HCT116 (cell line): ENCODE results near the gene SYT7. TPM values are rescaled to one million over a fixed set of nuclear protein-coding genes. Genes with fewer than 3 reads are reported as not detected.
"Not testable (repeated sequence)": the region's sequence is repeated elsewhere in the genome, so short reads cannot be mapped to it uniquely, and the experiment has no call there.

Experiments
- ATAC-seq: fragments of 200-7000 bp; cut with Tn5 transposase; 2 replicates; pipeline ENCODE4 v1.9.1; 2020; ENCODE audit warnings: mild to moderate bottlenecking, moderate library complexity
- BruUV-seq: library from RNA; stranded (reverse); fragments of 400-500 nt; replicated peaks from 2 replicates; lab custom pipeline; 2021; lab: Mats Ljungman, UMichigan
- CTCF ChIA-PET: fragments of 300-600 bp; sonication (Branson Sonifier 250); formaldehyde crosslinking; loops from one replicate; lab custom pipeline; 2021; ENCODE audit warnings: antibody characterized with exemption; lab: Charles Lee
- POLR2A ChIA-PET: fragments of 300-600, 350-600 bp; sonication (Branson Sonifier 250); formaldehyde crosslinking; loops from one replicate; lab custom pipeline; 2021; ENCODE audit warnings: antibody characterized with exemption; lab: Charles Lee
- RAD21 ChIA-PET, 2 experiments: fragments of 300-600 bp; sonication (Branson Sonifier 250); formaldehyde crosslinking; loops; one replicate each; lab custom pipeline; 2023; ENCODE audit warnings: low total read pairs in 2 of 2; ENCODE audit not compliant: uncharacterized antibody in 2 of 2, unreplicated experiment in 2 of 2, low non-redundant PET in 1 of 2; lab: Charles Lee
- DNase-seq: peaks from one replicate; pipeline ENCODE4 v3.0.0-alpha.2; 2010; ENCODE audit warnings: low read depth, low spot score
- H2AFZ ChIP-seq: fragments of 200-600 bp; shearing (Covaris generic), sonication (generic); 2 replicates; pipeline ENCODE4 v1.6.1; 2017; ENCODE audit warnings: low read depth, mixed run types, mixed read lengths, antibody characterized with exemption, low read length; ENCODE audit not compliant: poor library complexity, severe bottlenecking
- H3K27ac ChIP-seq: 2 replicates; pipeline ENCODE4 v1.5.1; 2012; ENCODE audit warnings: low read depth, low read length
- H3K27me3 ChIP-seq: fragments of 200-600 bp; sonication (generic); 2 replicates; pipeline ENCODE4 v1.6.1; 2016; ENCODE audit warnings: mixed run types, low read length, mixed read lengths; ENCODE audit not compliant: insufficient read depth
- H3K36me3 ChIP-seq, 2 experiments: fragments of 200-500 bp in 1 of 2; fragments of 200-600 bp in 1 of 2; sonication (Bioruptor generic) in 1 of 2; sonication (generic) in 1 of 2; 2 replicates each; pipeline versions ENCODE4 v1.5.1 to v1.6.1; 2014 to 2016; ENCODE audit warnings: low read length in 2 of 2, inconsistent platforms in 1 of 2, mixed read lengths in 1 of 2, mixed run types in 1 of 2; ENCODE audit not compliant: insufficient read depth in 2 of 2, control insufficient read depth in 1 of 2
- H3K4me1 ChIP-seq, 2 experiments: fragments of 200-600 bp in 1 of 2; sonication (generic) in 1 of 2; 2 replicates each; pipeline versions ENCODE4 v1.5.1 to v1.6.1; 2012 to 2017; ENCODE audit warnings: low read length in 2 of 2, inconsistent platforms in 1 of 2, mild to moderate bottlenecking in 1 of 2, mixed read lengths in 1 of 2, mixed run types in 1 of 2, moderate library complexity in 1 of 2; ENCODE audit not compliant: insufficient read depth in 2 of 2, control insufficient read depth in 1 of 2
- H3K4me2 ChIP-seq: fragments of 200-600 bp; sonication (generic); 2 replicates; pipeline ENCODE4 v1.6.1; 2017; ENCODE audit warnings: mixed run types, low read length, mixed read lengths
- H3K4me3 ChIP-seq, 2 experiments: fragments of 200-600 bp in 1 of 2; sonication (generic) in 1 of 2; replicated peaks in 1 of 2; 2 replicates each; pipeline ENCODE4 v1.5.1; 2011 to 2016; ENCODE audit warnings: low read length in 2 of 2, control low read depth in 1 of 2, low read depth in 1 of 2, mild to moderate bottlenecking in 1 of 2, mixed read lengths in 1 of 2, mixed run types in 1 of 2
- H3K79me2 ChIP-seq: fragments of 200-600 bp; sonication (generic); 2 replicates; pipeline ENCODE4 v1.6.1; 2017; ENCODE audit warnings: mild to moderate bottlenecking, mixed run types, low read length, moderate library complexity, mixed read lengths; ENCODE audit not compliant: insufficient read depth
- H3K9ac ChIP-seq: fragments of 200-600 bp; sonication (generic); 2 replicates; pipeline ENCODE4 v1.6.1; 2016; ENCODE audit warnings: low read length, mixed read lengths
- H3K9me2 ChIP-seq: fragments of 200-600 bp; sonication (generic), shearing (Covaris generic); 2 replicates; pipeline ENCODE4 v1.6.1; 2017; ENCODE audit warnings: mixed run types, mild to moderate bottlenecking, moderate library complexity; ENCODE audit not compliant: insufficient read depth
- H3K9me3 ChIP-seq, 2 experiments: fragments of 200-500 bp in 1 of 2; fragments of 200-600 bp in 1 of 2; sonication (Bioruptor generic) in 1 of 2; sonication (generic) in 1 of 2; 2 replicates each; pipeline ENCODE4 v1.6.1; 2014 to 2017; ENCODE audit warnings: low read length in 2 of 2, mixed read lengths in 2 of 2, inconsistent platforms in 1 of 2, low read depth in 1 of 2, mild to moderate bottlenecking in 1 of 2, mixed run types in 1 of 2, moderate library complexity in 1 of 2; ENCODE audit not compliant: control insufficient read depth in 1 of 2, insufficient read depth in 1 of 2
- H4K20me1 ChIP-seq: fragments of 200-600 bp; sonication (generic), shearing (Covaris generic); 2 replicates; pipeline ENCODE4 v1.6.1; 2017; ENCODE audit warnings: mixed run types, mild to moderate bottlenecking, moderate library complexity; ENCODE audit not compliant: insufficient read depth
- CTCF ChIP-seq, 3 experiments: fragments of 200-600 bp in 1 of 3; sonication (generic) in 1 of 3; IDR thresholded peaks in 2 of 3; conservative IDR thresholded peaks in 1 of 3; 2 replicates each; pipeline ENCODE4 v1.5.1; 2012 to 2017; ENCODE audit warnings: low read depth in 2 of 3, low read length in 2 of 3, antibody characterized with exemption in 1 of 3, borderline replicate concordance in 1 of 3, control low read depth in 1 of 3, mild to moderate bottlenecking in 1 of 3, mixed read lengths in 1 of 3, mixed run types in 1 of 3, moderate library complexity in 1 of 3; ENCODE audit not compliant: insufficient read depth in 1 of 3
- EGR1 ChIP-seq: IDR thresholded peaks from 2 replicates; pipeline ENCODE4 v1.6.1; 2012; ENCODE audit warnings: low read depth
- ELF1 ChIP-seq: IDR thresholded peaks from 2 replicates; pipeline ENCODE4 v1.6.1; 2012; ENCODE audit warnings: low read depth, borderline replicate concordance
- EZH2phosphoT487 ChIP-seq: fragments of 200-600 bp; IDR thresholded peaks from 2 replicates; pipeline ENCODE4 v1.6.1; 2018; ENCODE audit warnings: antibody characterized with exemption, borderline replicate concordance
- FOSL1 ChIP-seq: IDR thresholded peaks from 2 replicates; pipeline ENCODE4 v1.6.1; 2012; ENCODE audit warnings: low read depth
- intact Hi-C: fragments of 100-400 bp; cut with micrococcal nuclease; formaldehyde crosslinking; loops from 2 replicates; pipeline ENCODE4 v1.10.0; 2022
- microRNA counts: library from miRNA; unstranded; fragments of <30 nt; microRNA quantifications from one replicate; lab custom pipeline; 2015
- microRNA-seq: library from miRNA; unstranded; fragments of <30 nt; microRNA quantifications from one replicate; pipeline ENCODE4, GENCODE V29; 2016; ENCODE audit warnings: borderline number of aligned reads
- total RNA-seq: library from RNA; stranded (reverse); gene quantifications from one replicate; pipeline ENCODE4 v1.2.1, GENCODE V29; 2021; ENCODE audit not compliant: unreplicated experiment

SYT7 gene
- total RNA-seq, 1 experiment from 2014 or later, result 27.4 TPM

- no peak for DNase-seq
- H3K4me3 ChIP-seq, result no peak overlapping the region
- no peaks in the 10 kb centered on the region for H3K27me3 ChIP-seq
- H3K4me1 ChIP-seq, result no peaks in the 10 kb centered on the region; a peak in 1 of 4 replicates
- no peaks in the 10 kb centered on the region; a peak in 1 of 4 replicates for H3K36me3 ChIP-seq
- no peak overlapping the region for H3K27ac ChIP-seq
- no peak overlapping the region for H3K4me2 ChIP-seq
- RAD21 ChIA-PET, result no interaction called here
- BruUV-seq, result no TSS peak
- H3K79me2 ChIP-seq, result no peaks in the 10 kb centered on the region
- H4K20me1 ChIP-seq, result no peaks in the 10 kb centered on the region
- POLR2A ChIA-PET, result no interaction called here
- CTCF ChIA-PET, result interaction anchor here (0.9 to 1.3 kb wide), 2 partner anchors 9 to 15 kb away, joined by 3 to 4 read pairs; no protein-coding TSS in a partner anchor
- no peaks in the 10 kb centered on the region for H3K9me3 ChIP-seq
- ATAC-seq, result no peak
- no peak overlapping the region for H2AFZ ChIP-seq
- H3K9ac ChIP-seq, result no peak overlapping the region
- intact Hi-C loops, result no loop called here
- TF ChIP-seq EZH2phosphoT487 (no peak), ELF1 (no peak), CTCF (IDR thresholded peaks at IDR 0.05 in 2 of 3, conservative IDR thresholded peaks at IDR 0.05 in 1 of 3; ENCODE audit: borderline replicate concordance in 1 of 3, insufficient read depth in 1 of 3, low read depth in 2 of 3, low read length in 2 of 3) (no peak), EGR1 (no peak), FOSL1 (no peak)
- H3K9me2 ChIP-seq, result no peaks in the 10 kb centered on the region
Observed at GRCh38 chr11:61468002-61468401, 112.9 kb downstream of the SYT7 start.

GRCh38 chr11:61467602-61468001 lies 113.3 kb downstream of the SYT7 start:
- H4K20me1 ChIP-seq, H3K36me3 ChIP-seq, H2AFZ ChIP-seq, H3K4me2 ChIP-seq, BruUV-seq, H3K9me2 ChIP-seq, H3K4me3 ChIP-seq, ATAC-seq, intact Hi-C loops, H3K27ac ChIP-seq, DNase-seq, H3K79me2 ChIP-seq, POLR2A ChIA-PET, RAD21 ChIA-PET, H3K27me3 ChIP-seq, H3K9me3 ChIP-seq, H3K4me1 ChIP-seq, H3K9ac ChIP-seq: not testable (repeated sequence)
- CTCF ChIA-PET, result interaction anchor here (0.9 to 1.3 kb wide), 2 partner anchors 10 to 15 kb away, joined by 3 to 4 read pairs; no protein-coding TSS in a partner anchor

MicroRNAs within 50 kb of the gene (microRNA counts, 767-probe panel; counts per million panel counts)
- not detected for microRNA hsa-miR-4488 (lab: Ali Mortazavi, UCI)

Small RNAs within 50 kb of the gene (microRNA-seq; reads per million reads assigned to microRNA genes)
- not detected for gene MIR4488

Other genes with a start within 250 kb of the SYT7 start
- 269 TPM for gene DDB1, start 248.0 kb downstream of the SYT7 start, total RNA-seq
- 156 TPM for gene TKFC, start 247.8 kb downstream of the SYT7 start, total RNA-seq
- gene CYB561A3, start 219.2 kb downstream of the SYT7 start, total RNA-seq, result 34.1 TPM
- gene TMEM138, start 218.7 kb downstream of the SYT7 start, total RNA-seq, result 45.0 TPM
- 13.7 TPM for gene TMEM216, start 188.5 kb downstream of the SYT7 start, total RNA-seq
- 110 TPM for gene CPSF7, start 151.1 kb downstream of the SYT7 start, total RNA-seq
- 34.0 TPM for gene SDHAF2, start 151.0 kb downstream of the SYT7 start, total RNA-seq
- gene LRRC10B, start 72.3 kb downstream of the SYT7 start, total RNA-seq, result not detected
- 2.7 TPM for gene DAGLA, start 99.3 kb upstream of the SYT7 start, total RNA-seq
- 52.3 TPM for gene MYRF, start 171.6 kb upstream of the SYT7 start, total RNA-seq
- 160 TPM for gene TMEM258, start 211.5 kb upstream of the SYT7 start, total RNA-seq
- 89.5 TPM for gene FEN1, start 211.8 kb upstream of the SYT7 start, total RNA-seq
- 56.6 TPM for gene FADS1, start 235.9 kb upstream of the SYT7 start, total RNA-seq
- 17.1 TPM for gene FADS2, start 247.2 kb upstream of the SYT7 start, total RNA-seq